HG03025 (cell line): Measurements from ENCODE around the gene B3GNT5.

Experiments
- ATAC-seq: cut with Tn5 transposase; IDR thresholded peaks from one replicate; pipeline ENCODE4 v1.9.1; 2021; ENCODE audit warnings: mild to moderate bottlenecking, moderate library complexity; ENCODE audit not compliant: unreplicated experiment, low FRiP score

The B3GNT5 gene

GRCh38 chr3:183264268-183264667, 11.2 kb downstream of the B3GNT5 start:
- ATAC-seq: no peak

- ATAC-seq: no peak
Measured at GRCh38 chr3:183265157-183265642, 12.1 kb downstream of the B3GNT5 start.

- ATAC-seq: no peak
Measured at GRCh38 chr3:183265834-183266417, 12.9 kb downstream of the B3GNT5 start.

GRCh38 chr3:183266454-183266853, 13.4 kb downstream of the B3GNT5 start:
- no peak for ATAC-seq

- ATAC-seq: no peak
Measured at GRCh38 chr3:183267140-183267539, 14.1 kb downstream of the B3GNT5 start.

- ATAC-seq: no peak
Measured at GRCh38 chr3:183268366-183268765, 15.3 kb downstream of the B3GNT5 start.

- no peak for ATAC-seq
Measured at GRCh38 chr3:183269345-183269744, 16.3 kb downstream of the B3GNT5 start.

- no peak for ATAC-seq
Measured at GRCh38 chr3:183270344-183270743, 17.3 kb downstream of the B3GNT5 start.

GRCh38 chr3:183272142-183272541, 19.1 kb downstream of the B3GNT5 start:
- no peak for ATAC-seq

- ATAC-seq: no peak
Measured at GRCh38 chr3:183272791-183273190, 19.7 kb downstream of the B3GNT5 start.

GRCh38 chr3:183274609-183275008, 21.6 kb downstream of the B3GNT5 start:
- no peak for ATAC-seq

- no peak for ATAC-seq
Measured at GRCh38 chr3:183275418-183275817, 22.4 kb downstream of the B3GNT5 start.

GRCh38 chr3:183275937-183276336, 22.9 kb downstream of the B3GNT5 start:
- no peak for ATAC-seq

GRCh38 chr3:183277260-183277659, 24.2 kb downstream of the B3GNT5 start:
- no peak for ATAC-seq

- no peak for ATAC-seq
Measured at GRCh38 chr3:183278479-183279088, 25.5 kb downstream of the B3GNT5 start.

GRCh38 chr3:183279371-183279770, 26.3 kb downstream of the B3GNT5 start:
- no peak for ATAC-seq

- no peak for ATAC-seq
Measured at GRCh38 chr3:183281126-183281797, 28.2 kb downstream of the B3GNT5 start.

GRCh38 chr3:183283886-183284285, 30.8 kb downstream of the B3GNT5 start:
- ATAC-seq: no peak

GRCh38 chr3:183284570-183284969, 31.5 kb downstream of the B3GNT5 start:
- ATAC-seq: no peak

- no peak for ATAC-seq
Measured at GRCh38 chr3:183285318-183285717, 32.3 kb downstream of the B3GNT5 start.

- ATAC-seq: no peak
Measured at GRCh38 chr3:183285828-183286457, 32.9 kb downstream of the B3GNT5 start.
